GM12878 (cell line): ENCODE results near the gene AP4S1. TPM values are rescaled to one million over a fixed set of nuclear protein-coding genes. Genes with fewer than 3 reads are reported as not detected.

Experiments
- ATAC-seq: fragments of 200-7000 bp; cut with Tn5 transposase; 3 replicates; pipeline ENCODE4 v1.9.1; 2020; ENCODE audit warnings: mild to moderate bottlenecking, moderate library complexity
- BruUV-seq: library from RNA; stranded (reverse); fragments of 400-500 nt; replicated peaks from 2 replicates; lab custom pipeline; 2021; lab: Mats Ljungman, UMichigan
- CTCF ChIA-PET: fragments of 300-600 bp; sonication (Branson Sonifier 250); formaldehyde crosslinking; extraction: SDS; loops from one replicate; lab custom pipeline; 2021; ENCODE audit warnings: inconsistent platforms; lab: Yijun Ruan, JAX
- POLR2A ChIA-PET: fragments of 350-600 bp; formaldehyde crosslinking; extraction: SDS; loops from one replicate; lab custom pipeline; 2021; ENCODE audit warnings: inconsistent platforms; lab: Charles Lee
- RAD21 ChIA-PET: fragments of 300-600 bp; sonication (Branson Sonifier 250); formaldehyde crosslinking; loops from one replicate; lab custom pipeline; 2023; ENCODE audit warnings: antibody characterized with exemption; ENCODE audit not compliant: unreplicated experiment; lab: Charles Lee
- SMC1A ChIA-PET: fragments of 300-600 bp; sonication (Branson Sonifier 250); formaldehyde crosslinking; loops from one replicate; lab custom pipeline; 2023; ENCODE audit not compliant: unreplicated experiment, uncharacterized antibody; lab: Charles Lee
- DNase-seq: peaks from one replicate; pipeline ENCODE4 v3.0.0-alpha.2; 2011; ENCODE audit warnings: low read depth, low spot score
- FAIRE-seq: peaks from 3 replicates; lab custom pipeline; 2011; peaks lifted over from hg19 to GRCh38; lab: Jason Lieb, UNC
- H2AFZ ChIP-seq: 2 replicates; pipeline ENCODE4 v1.6.0; 2011; ENCODE audit warnings: low read depth, low read length, control low read depth; ENCODE audit not compliant: control insufficient read depth
- H3K27ac ChIP-seq: 2 replicates; pipeline ENCODE4 v1.5.1; 2011; ENCODE audit warnings: control low read depth; ENCODE audit not compliant: control insufficient read depth, insufficient read depth
- H3K27me3 ChIP-seq, 2 experiments: replicated peaks in 1 of 2; 2 replicates each; pipeline versions ENCODE4 v1.6.0 to v1.6.1; 2011; ENCODE audit warnings: low read length in 1 of 2; ENCODE audit not compliant: control insufficient read depth in 2 of 2, insufficient read depth in 2 of 2
- H3K36me3 ChIP-seq, 2 experiments: 2 replicates each; pipeline ENCODE4 v1.5.1; 2011; ENCODE audit warnings: low read length in 1 of 2; ENCODE audit not compliant: control insufficient read depth in 2 of 2, insufficient read depth in 2 of 2
- H3K4me1 ChIP-seq: 2 replicates; pipeline ENCODE4 v1.6.1; 2011; ENCODE audit warnings: mild to moderate bottlenecking, low read length, moderate library complexity, mixed read lengths; ENCODE audit not compliant: control insufficient read depth, insufficient read depth
- H3K4me2 ChIP-seq: 2 replicates; pipeline ENCODE4 v1.6.0; 2011; ENCODE audit warnings: control low read depth; ENCODE audit not compliant: control insufficient read depth, insufficient read depth
- H3K4me3 ChIP-seq: fragments of 200-600 bp; sonication (generic); 2 replicates; pipeline ENCODE4 v1.5.1; 2016
- H3K79me2 ChIP-seq: 2 replicates; pipeline ENCODE4 v1.6.0; 2011; ENCODE audit warnings: low read length; ENCODE audit not compliant: control insufficient read depth, insufficient read depth
- H3K9ac ChIP-seq: 2 replicates; pipeline ENCODE4 v1.8.0; 2011; ENCODE audit warnings: low read length, control low read depth, mixed read lengths; ENCODE audit not compliant: control insufficient read depth, insufficient read depth
- H3K9me3 ChIP-seq: replicated peaks from 3 replicates; pipeline ENCODE4 v1.5.1; 2011; ENCODE audit warnings: mild to moderate bottlenecking, low read length; ENCODE audit not compliant: control insufficient read depth, insufficient read depth
- H4K20me1 ChIP-seq: 2 replicates; pipeline ENCODE4 v1.6.0; 2011; ENCODE audit not compliant: control insufficient read depth, insufficient read depth
- EP300 ChIP-seq, 2 experiments: fragments of 150-350 bp in 1 of 2; IDR thresholded peaks; 2 replicates each; pipeline ENCODE4 v1.6.1; 2011 to 2012; ENCODE audit warnings: low read depth in 2 of 2, low read length in 2 of 2, borderline replicate concordance in 1 of 2, improper control_type of control experiment in 1 of 2, inconsistent platforms in 1 of 2; ENCODE audit not compliant: control insufficient read depth in 1 of 2
- RB1 ChIP-seq: fragments of 450-650 bp; formaldehyde crosslinking; IDR thresholded peaks from 2 replicates; pipeline ENCODE4 v1.6.1; 2017; ENCODE audit warnings: mild to moderate bottlenecking, borderline replicate concordance
- WGBS: methylation state at CpG from one replicate; pipeline ENCODE4 v1.1.6; 2016; ENCODE audit warnings: low lambda C conversion rate; ENCODE audit not compliant: insufficient replicate concordance, insufficient coverage; ENCODE audit errors: missing lambda C conversion rate; 5-methylcytosine and 5-hydroxymethylcytosine counted together
- in situ Hi-C: fragments of 300-500 bp; cut with MboI; formaldehyde crosslinking; loops from 9 replicates; pipeline ENCODE4 v1.14.3; 2018; ENCODE audit warnings: mixed read lengths
- intact Hi-C: fragments of 100-400 bp; cut with micrococcal nuclease; formaldehyde crosslinking; loops from one replicate; pipeline ENCODE4 v1.14.2; 2022; ENCODE audit not compliant: unreplicated experiment
- polyA plus RNA-seq, 11 experiments: library from polyadenylated mRNA; depleted of rRNA in 4 of 11; unstranded in 6 of 11; stranded (reverse) in 5 of 11; fragments of >200 nt; fragmentation: Nextera tagmentation in 4 of 11; fragmentation: Illumina TruSeq in 1 of 11; extraction: Ambion mirVana in 4 of 11; extraction: Trizol in 1 of 11; gene quantifications; 1 replicate in 1 of 11; 2 replicates in 10 of 11; pipeline versions ENCODE4 v1.2.1 to v1.2.3, GENCODE V29; 2011 to 2016; ENCODE audit warnings: inconsistent platforms in 2 of 11, missing spikeins in 2 of 11, low read depth in 1 of 11
- total RNA-seq, 4 experiments: library from RNA; depleted of rRNA in 3 of 4; stranded (reverse); fragments of >200 nt in 3 of 4; fragmentation: Illumina TruSeq in 1 of 4; extraction: Trizol in 1 of 4; gene quantifications; 2 replicates each; pipeline versions ENCODE4 v1.2.1 to v1.2.3, GENCODE V29; 2013 to 2021
- TF ChIP-seq, protein P1 (sequence below): IDR thresholded peaks from 2 replicates; pipeline ENCODE4 v1.6.1; 2012; ENCODE audit warnings: low read length, inconsistent platforms

AP4S1 gene
- total and polyA plus RNA-seq, 10 of the 15 experiments (the other 5 are each of a cell fraction or from before 2014, with no cell fraction given), result 3.6 to 9.0 (median 5.7) TPM

DNA sequence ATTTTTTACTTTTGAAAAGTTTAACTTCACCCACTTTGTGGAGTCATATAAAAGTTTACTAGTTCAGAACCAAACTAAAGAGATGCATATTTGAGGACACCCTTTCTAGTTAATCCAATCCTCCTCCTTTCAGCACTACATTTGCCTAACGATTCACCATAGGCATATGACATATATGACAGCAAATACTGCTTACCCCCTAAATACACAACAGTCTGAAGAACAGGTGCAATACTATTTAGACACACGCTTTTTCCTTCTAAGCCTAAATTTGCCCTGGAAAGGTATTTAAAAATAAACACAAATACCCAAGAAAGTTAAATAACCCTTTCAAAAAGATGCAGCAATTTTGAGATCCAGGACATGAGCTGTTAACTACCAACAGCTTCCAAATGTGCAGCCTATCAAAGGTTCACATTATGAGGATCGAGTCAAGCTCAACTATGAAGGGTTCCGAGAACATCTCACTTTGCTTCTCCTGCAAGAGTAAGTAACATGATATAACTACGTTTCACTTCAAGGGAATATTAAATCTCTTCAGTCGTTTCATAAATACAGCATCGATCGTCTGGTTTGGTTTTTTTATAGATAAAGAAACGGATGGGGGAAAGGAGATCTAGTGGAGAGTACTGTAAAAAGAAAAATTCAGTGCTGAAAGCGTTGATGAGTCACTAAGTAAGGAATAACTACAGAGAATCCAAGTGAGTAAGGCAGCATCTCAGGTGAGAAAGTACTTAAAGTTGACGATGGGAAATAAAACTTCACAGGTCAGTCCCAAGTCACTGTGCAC lies 677 bp upstream of the AP4S1 start:
- Histone ChIP-seq H3K27me3 (no peaks in the 10 kb centered on the region), H4K20me1 (no peaks in the 10 kb centered on the region), H3K79me2 (peaks cover 62% of the 10 kb centered on the region), H3K36me3 (peaks cover 0 to 3% of the 10 kb centered on the region in 2 experiments; a peak in 1 of 4 replicates), H2AFZ (peak overlapping the region; percentile 89), H3K4me3 (peak overlapping the region; percentile 92), H3K4me1 (peaks cover 11% of the 10 kb centered on the region), H3K9ac (peak overlapping the region; percentile 94), H3K9me3 (no peaks in the 10 kb centered on the region; the same call in 2 of the 3 replicates), H3K27ac (peak overlapping the region; percentile 93), H3K4me2 (peak overlapping the region; percentile 87)
- FAIRE-seq, result peak; percentile 54
- under 1% methylated on average over 11 of the region's 11 CpGs for WGBS
- ChIA-PET POLR2A (interaction anchor here (1.0 to 3.6 kb wide), 3 partner anchors 13 to 63 kb away, joined by 3 to 13 read pairs (median 4); no protein-coding TSS in a partner anchor), CTCF (interaction anchor here (1.0 to 3.3 kb wide), 4 partner anchors 13 to 56 kb away, joined by 3 to 20 read pairs (median 8); no protein-coding TSS in a partner anchor), RAD21 (interaction anchor here (0.9 to 1.6 kb wide), 3 partner anchors 14 to 46 kb away, joined by 3 read pairs; no protein-coding TSS in a partner anchor), SMC1A (interaction anchor here (0.6 to 2.0 kb wide), 5 partner anchors 14 to 389 kb away, joined by 3 to 5 read pairs (median 3); no protein-coding TSS in a partner anchor)
- no peak for ATAC-seq
- in situ Hi-C loops, result no loop called here
- BruUV-seq, result TSS peak; percentile 52
- DNase-seq, result no peak
- TF ChIP-seq, protein P1, sequence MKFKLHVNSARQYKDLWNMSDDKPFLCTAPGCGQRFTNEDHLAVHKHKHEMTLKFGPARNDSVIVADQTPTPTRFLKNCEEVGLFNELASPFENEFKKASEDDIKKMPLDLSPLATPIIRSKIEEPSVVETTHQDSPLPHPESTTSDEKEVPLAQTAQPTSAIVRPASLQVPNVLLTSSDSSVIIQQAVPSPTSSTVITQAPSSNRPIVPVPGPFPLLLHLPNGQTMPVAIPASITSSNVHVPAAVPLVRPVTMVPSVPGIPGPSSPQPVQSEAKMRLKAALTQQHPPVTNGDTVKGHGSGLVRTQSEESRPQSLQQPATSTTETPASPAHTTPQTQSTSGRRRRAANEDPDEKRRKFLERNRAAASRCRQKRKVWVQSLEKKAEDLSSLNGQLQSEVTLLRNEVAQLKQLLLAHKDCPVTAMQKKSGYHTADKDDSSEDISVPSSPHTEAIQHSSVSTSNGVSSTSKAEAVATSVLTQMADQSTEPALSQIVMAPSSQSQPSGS, result no peak
- no peak for TF ChIP-seq RB1
- TF ChIP-seq EP300 (IDR thresholded peaks at IDR 0.05; ENCODE audit: borderline replicate concordance in 1 of 2, control insufficient read depth in 1 of 2, low read depth in 2 of 2, low read length in 2 of 2), result no peak
- intact Hi-C loops, result no loop called here
